H1 (cell line): ENCODE results near the gene PCDHGA3. TPM values are rescaled to one million over a fixed set of nuclear protein-coding genes. Genes with fewer than 3 reads are reported as not detected.

Experiments used
- PHF8 ChIP-seq: fragments of 200-600 bp; sonication (generic); conservative IDR thresholded peaks from 2 replicates; pipeline ENCODE4 v1.7.1; 2012; ENCODE audit warnings: low read depth, mild to moderate bottlenecking, inconsistent platforms, low read length, moderate library complexity
- RAD21 ChIP-seq, 2 experiments: IDR thresholded peaks in 1 of 2; conservative IDR thresholded peaks in 1 of 2; 2 replicates each; pipeline ENCODE4 v1.6.1; 2011; ENCODE audit warnings: low read depth in 2 of 2, low read length in 2 of 2, improper control_type of control experiment in 1 of 2, inconsistent platforms in 1 of 2, mild to moderate bottlenecking in 1 of 2, moderate library complexity in 1 of 2
- SIN3A ChIP-seq, 2 experiments: IDR thresholded peaks in 1 of 2; conservative IDR thresholded peaks in 1 of 2; 2 replicates each; pipeline ENCODE4 v1.6.1; 2011 to 2012; ENCODE audit warnings: low read length in 2 of 2, improper control_type of control experiment in 1 of 2, low read depth in 1 of 2, mild to moderate bottlenecking in 1 of 2
- TEAD4 ChIP-seq: IDR thresholded peaks from 2 replicates; pipeline ENCODE4 v1.6.1; 2012; ENCODE audit warnings: low read depth, low read length, inconsistent platforms, mixed read lengths
- polyA plus RNA-seq, 7 experiments: library from polyadenylated mRNA; depleted of rRNA in 3 of 7; stranded (reverse) in 5 of 7; unstranded in 2 of 7; fragments of >200 nt in 5 of 7; fragments of 200-250 nt in 2 of 7; gene quantifications; 1 replicate in 5 of 7; 2 replicates in 1 of 7; 4 replicates in 1 of 7; pipeline versions ENCODE4 v1.2.1 to v1.2.3, GENCODE V29; 2011 to 2013; ENCODE audit warnings: missing spikeins in 2 of 7, mixed read lengths in 2 of 7
- total RNA-seq: library from RNA; stranded (reverse); fragmentation: NEBNext Ultra II Directional; extraction: Animal tissue kit (Norgen Biotek cat#: 25700); gene quantifications from 2 replicates; pipeline ENCODE4 v1.2.1, GENCODE V29; 2021

PCDHGA3 gene
- total and polyA plus RNA-seq, 2 of the 8 experiments (the other 6 are each of a cell fraction or from before 2014, with no cell fraction given) = 0.15 to 0.39 TPM

DNA sequence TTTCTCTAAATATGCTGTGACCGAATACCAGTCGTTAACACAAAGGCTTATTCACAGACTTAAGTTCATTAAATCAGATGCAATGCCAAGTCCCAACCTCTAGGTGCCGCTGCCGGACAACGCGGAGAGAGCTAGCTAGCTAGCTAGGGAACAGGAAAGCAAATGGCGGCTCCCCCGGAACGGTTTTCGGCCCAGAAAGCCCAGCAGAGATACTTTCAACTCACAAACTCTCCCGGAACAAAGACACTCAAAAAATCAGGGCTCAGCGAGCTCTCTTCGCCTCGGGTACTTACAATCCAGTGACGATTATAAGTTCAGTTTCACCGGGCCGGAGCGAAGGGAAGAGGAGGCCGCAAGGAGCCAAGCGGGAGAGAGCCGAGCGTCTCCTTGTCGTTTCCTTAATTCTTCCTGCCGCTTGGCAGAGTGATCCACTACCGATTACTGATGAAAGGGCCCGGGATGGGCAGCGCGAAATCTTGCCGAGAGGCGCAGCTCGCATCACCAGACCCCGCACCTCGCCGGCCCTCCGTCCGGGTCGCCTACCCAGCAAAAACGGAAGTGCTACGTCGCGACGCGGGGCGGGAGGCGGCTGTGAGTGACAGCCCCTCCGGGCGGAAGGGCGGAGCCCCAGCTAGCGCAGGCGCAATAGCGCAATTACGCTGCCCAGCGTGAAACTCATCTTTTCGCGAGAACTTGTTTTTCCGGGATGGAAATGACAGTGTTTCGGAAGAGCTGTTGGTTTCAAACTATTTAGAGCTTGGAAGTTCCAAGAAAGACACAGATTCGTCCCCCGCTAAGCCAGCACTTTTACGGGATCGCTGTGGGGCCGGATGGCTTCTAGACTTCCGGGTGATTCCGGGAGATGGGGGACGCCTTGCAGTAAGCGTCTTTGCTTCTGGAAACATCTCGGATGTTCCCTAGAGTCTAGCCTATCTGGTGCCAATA lies 23.1 kb upstream of the PCDHGA3 start, which contains the start of gene TAF7 (continued):
- TF ChIP-seq RAD21 (IDR thresholded peaks at IDR 0.05 in 1 of 2, conservative IDR thresholded peaks at IDR 0.05 in 1 of 2; ENCODE audit: low read depth in 2 of 2, low read length in 2 of 2) = peak; percentile 45 to 57
- peak; percentile 100 for TF ChIP-seq PHF8
- peak; percentile 30; the same call in 1 of the 2 replicates for TF ChIP-seq TEAD4
- peak in 1 of 2 experiments; percentile 76; a peak in 2 of 4 replicates for TF ChIP-seq SIN3A (conservative IDR thresholded peaks at IDR 0.05 in 1 of 2, IDR thresholded peaks at IDR 0.05 in 1 of 2; ENCODE audit: low read depth in 1 of 2, low read length in 2 of 2)
